Coronary artery (tissue), 2 donors: ENCODE data around the gene PLAC1.

Source experiments
- DNase-seq: peaks from one replicate; pipeline ENCODE4 v3.0.0-alpha.2; 2017; ENCODE audit warnings: low spot score
- H3K27ac ChIP-seq, 2 donors: fragments of 200-600 bp; sonication (generic); one replicate each; pipeline ENCODE4 v1.5.1; 2016 to 2019
- H3K4me3 ChIP-seq: fragments of 200-600 bp; sonication (generic); 2 replicates; pipeline ENCODE4 v1.5.1; 2016; ENCODE audit warnings: mild to moderate bottlenecking, moderate library complexity
- CTCF ChIP-seq: fragments of 200-600 bp; sonication (generic); IDR thresholded peaks from one replicate; pipeline ENCODE4 v1.5.1; 2019; ENCODE audit warnings: antibody characterized with exemption

The PLAC1 gene

GRCh38 chrX:134541906-134542305 lies 116.4 kb downstream of the PLAC1 start:
- Histone ChIP-seq H3K27ac (no peak overlapping the region), H3K4me3 (no peak overlapping the region)
- TF ChIP-seq CTCF, result no peak
- DNase-seq, result no peak

- DNase-seq, result no peak
- Histone ChIP-seq H3K27ac (no peak overlapping the region), H3K4me3 (no peak overlapping the region)
- TF ChIP-seq CTCF, result no peak
Measured at GRCh38 chrX:134538316-134538715, 120.0 kb downstream of the PLAC1 start.

GRCh38 chrX:134537179-134537955 lies 120.9 kb downstream of the PLAC1 start:
- no peak for DNase-seq
- no peak for TF ChIP-seq CTCF
- Histone ChIP-seq H3K27ac (no peak overlapping the region), H3K4me3 (no peak overlapping the region)

- H3K4me3 ChIP-seq, result no peak overlapping the region
- TF ChIP-seq CTCF, result no peak
Measured at GRCh38 chrX:134533952-134534351, 124.3 kb downstream of the PLAC1 start.

GRCh38 chrX:134533352-134533751 lies 124.9 kb downstream of the PLAC1 start:
- no peak for TF ChIP-seq CTCF
- Histone ChIP-seq H3K27ac (no peak overlapping the region), H3K4me3 (no peak overlapping the region)
- DNase-seq, result no peak

More at GRCh38 chrX:134533952-134534351, 124.3 kb downstream of the PLAC1 start:
- no peak for DNase-seq
- H3K27ac ChIP-seq, result no peak overlapping the region

GRCh38 chrX:134530845-134531244 lies 127.4 kb downstream of the PLAC1 start:
- no peak for DNase-seq
- no peak overlapping the region for H3K4me3 ChIP-seq
- TF ChIP-seq CTCF, result no peak
- no peak overlapping the region for H3K27ac ChIP-seq

- DNase-seq, result no peak
Measured at GRCh38 chrX:134529481-134529880, 128.8 kb downstream of the PLAC1 start.

More at GRCh38 chrX:134529481-134529880, 128.8 kb downstream of the PLAC1 start:
- no peak for TF ChIP-seq CTCF
- Histone ChIP-seq H3K27ac (no peak overlapping the region), H3K4me3 (no peak overlapping the region)
